ENCODE measurements around the gene UNC93B1. TPM values are rescaled to one million over a fixed set of nuclear protein-coding genes. Genes with fewer than 3 reads are reported as not detected.

UNC93B1 gene, protein sequence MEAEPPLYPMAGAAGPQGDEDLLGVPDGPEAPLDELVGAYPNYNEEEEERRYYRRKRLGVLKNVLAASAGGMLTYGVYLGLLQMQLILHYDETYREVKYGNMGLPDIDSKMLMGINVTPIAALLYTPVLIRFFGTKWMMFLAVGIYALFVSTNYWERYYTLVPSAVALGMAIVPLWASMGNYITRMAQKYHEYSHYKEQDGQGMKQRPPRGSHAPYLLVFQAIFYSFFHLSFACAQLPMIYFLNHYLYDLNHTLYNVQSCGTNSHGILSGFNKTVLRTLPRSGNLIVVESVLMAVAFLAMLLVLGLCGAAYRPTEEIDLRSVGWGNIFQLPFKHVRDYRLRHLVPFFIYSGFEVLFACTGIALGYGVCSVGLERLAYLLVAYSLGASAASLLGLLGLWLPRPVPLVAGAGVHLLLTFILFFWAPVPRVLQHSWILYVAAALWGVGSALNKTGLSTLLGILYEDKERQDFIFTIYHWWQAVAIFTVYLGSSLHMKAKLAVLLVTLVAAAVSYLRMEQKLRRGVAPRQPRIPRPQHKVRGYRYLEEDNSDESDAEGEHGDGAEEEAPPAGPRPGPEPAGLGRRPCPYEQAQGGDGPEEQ
- total RNA-seq (100 to 1,000 TPM in 1 of 5 donors, 10 to 100 TPM in 4; 33.8 to 215 (median 43.6) TPM), polyA plus RNA-seq (10 to 100 TPM; 11.6 to 33.7 (median 15.6) TPM)
- long read RNA-seq, donor 1, partial matches to known transcripts, result 0 of 3 reads
- long read RNA-seq, donor 1, other reads (novel, unspliced or antisense), result 0 of 3 reads
- long read RNA-seq, donor 2, partial matches to known transcripts, result 112 of 120 reads
- long read RNA-seq, donor 2, other reads (novel, unspliced or antisense), result 6 of 120 reads
- long read RNA-seq, donor 3, partial matches to known transcripts, result 0 of 5 reads
- long read RNA-seq, donor 3, other reads (novel, unspliced or antisense), result 0 of 5 reads
- long read RNA-seq, donor 4, result 0 reads
- long read RNA-seq, donor 5, partial matches to known transcripts, result 0 of 4 reads
- long read RNA-seq, donor 5, other reads (novel, unspliced or antisense), result 0 of 4 reads
- long read RNA-seq, donor 6, transcript UNC93B1-201 (11 exons, 2,316 nt), result major isoform, 8 of 9 reads
- long read RNA-seq, donor 6, partial matches to known transcripts, result 0 of 9 reads
- long read RNA-seq, donor 6, other reads (novel, unspliced or antisense), result 0 of 9 reads
- long read RNA-seq, donor 7, partial matches to known transcripts, result 0 of 2 reads
- long read RNA-seq, donor 7, other reads (novel, unspliced or antisense), result 0 of 2 reads
- long read RNA-seq, donor 8, partial matches to known transcripts, result 0 of 3 reads
- long read RNA-seq, donor 8, other reads (novel, unspliced or antisense), result 0 of 3 reads
- long read RNA-seq, donor 9, partial matches to known transcripts, result 0 of 4 reads
- long read RNA-seq, donor 9, other reads (novel, unspliced or antisense), result 0 of 4 reads
- long read RNA-seq, donor 10, partial matches to known transcripts, result 0 of 2 reads
- long read RNA-seq, donor 10, other reads (novel, unspliced or antisense), result 0 of 2 reads

DNA sequence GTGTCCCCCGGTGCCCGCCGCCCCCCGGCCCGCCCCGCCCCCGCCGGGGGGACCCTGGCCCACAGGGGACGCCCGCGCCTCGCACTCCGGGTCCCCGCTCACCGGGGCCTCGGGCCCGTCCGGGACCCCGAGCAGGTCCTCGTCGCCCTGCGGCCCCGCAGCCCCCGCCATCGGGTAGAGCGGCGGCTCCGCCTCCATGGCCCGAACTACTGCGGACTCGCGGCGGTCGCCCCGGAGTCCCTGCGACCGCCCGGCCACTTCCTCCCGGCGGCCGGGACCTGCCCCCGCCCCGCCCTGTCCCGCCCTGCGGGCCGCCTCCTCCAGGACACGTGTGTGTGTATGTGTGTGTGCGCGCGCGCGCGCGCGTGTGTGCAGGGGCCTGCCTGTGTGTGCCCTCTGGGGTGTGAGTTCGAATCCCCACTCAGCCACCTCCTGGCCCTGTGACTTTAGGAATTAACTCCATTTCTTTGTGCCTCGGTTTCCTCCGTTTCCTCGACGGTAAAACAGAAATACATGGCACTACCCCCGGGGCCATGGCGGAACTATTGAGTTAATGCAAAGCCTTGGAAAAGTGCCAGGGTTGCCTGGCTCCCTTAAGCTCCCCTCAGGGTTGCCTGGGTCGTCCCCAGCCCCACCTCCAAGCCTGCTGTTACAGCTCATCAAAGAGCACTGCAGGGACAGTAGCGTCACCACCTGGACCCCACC, at the start of gene UNC93B1:
Gene UNC93B1 (minus strand): TSS at position 252 of the 705 bp plus-strand sequence. CDS start 54 bp downstream, at position 198.
- Histone ChIP-seq H3K9me3 (no peaks in the 10 kb centered on the region), H3K4me3 (peak within 1 kb of the TSS; percentile 68 to 82 (median 77)), H3K27me3 (no peaks in the 10 kb centered on the region), H3K36me3 (peaks cover 0 to 3% (median 0%) of the 10 kb centered on the region in 4 donors), H3K4me1 (peaks cover 15 to 51% (median 43%) of the 10 kb centered on the region in 4 donors), H3K27ac (peak within 1 kb of the TSS; percentile 60 to 91 (median 87))
- TF ChIP-seq POLR2AphosphoS5 (IDR thresholded peaks at IDR 0.05) (peak in 2 of 3 donors; percentile 59 to 67), POLR2A (IDR thresholded peaks at IDR 0.05) (no peak)
- intact Hi-C loops (cut with DNase I; ENCODE audit: low total_unique reads), result no loop called here
- WGBS, 5 donors, result 3 to 22% (median 4%) methylated on average over 7 to 64 of the region's 64 CpGs
- peak; percentile 93 to 94 for DNase-seq

DNA sequence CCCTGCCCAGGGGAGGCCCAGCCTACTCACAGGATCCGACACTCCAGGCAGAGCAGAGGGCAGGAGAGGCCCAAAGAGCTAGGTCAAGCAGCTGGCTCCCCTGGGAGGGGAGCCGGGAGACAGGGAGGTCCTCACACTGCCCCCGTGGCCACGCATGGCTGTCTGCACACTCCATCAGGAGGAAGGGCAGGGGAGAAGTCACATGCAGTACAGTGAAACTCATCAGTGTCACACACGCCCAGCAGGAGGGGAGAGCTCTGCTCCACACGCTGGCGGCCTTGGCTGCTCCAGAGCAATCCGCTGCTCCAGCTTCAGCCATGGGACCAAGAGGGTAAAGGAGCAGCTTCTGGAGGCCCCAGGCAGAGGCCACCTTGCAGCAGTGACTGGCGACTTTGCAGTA, 49.2 kb upstream of the UNC93B1 start:
- Histone ChIP-seq H3K4me3 (no peak overlapping the region), H3K27me3 (no peaks in the 10 kb centered on the region), H3K9me3 (no peaks in the 10 kb centered on the region), H3K36me3 (peaks cover 34 to 88% (median 83%) of the 10 kb centered on the region in 4 donors), H3K4me1 (peaks cover 0 to 11% (median 5%) of the 10 kb centered on the region in 4 donors), H3K27ac (no peak overlapping the region)
- intact Hi-C loops (cut with DNase I; ENCODE audit: low total_unique reads), result no loop called here
- no peak for TF ChIP-seq POLR2A (IDR thresholded peaks at IDR 0.05)
- TF ChIP-seq POLR2AphosphoS5 (IDR thresholded peaks at IDR 0.05), result no peak
- TF ChIP-seq, protein P1, sequence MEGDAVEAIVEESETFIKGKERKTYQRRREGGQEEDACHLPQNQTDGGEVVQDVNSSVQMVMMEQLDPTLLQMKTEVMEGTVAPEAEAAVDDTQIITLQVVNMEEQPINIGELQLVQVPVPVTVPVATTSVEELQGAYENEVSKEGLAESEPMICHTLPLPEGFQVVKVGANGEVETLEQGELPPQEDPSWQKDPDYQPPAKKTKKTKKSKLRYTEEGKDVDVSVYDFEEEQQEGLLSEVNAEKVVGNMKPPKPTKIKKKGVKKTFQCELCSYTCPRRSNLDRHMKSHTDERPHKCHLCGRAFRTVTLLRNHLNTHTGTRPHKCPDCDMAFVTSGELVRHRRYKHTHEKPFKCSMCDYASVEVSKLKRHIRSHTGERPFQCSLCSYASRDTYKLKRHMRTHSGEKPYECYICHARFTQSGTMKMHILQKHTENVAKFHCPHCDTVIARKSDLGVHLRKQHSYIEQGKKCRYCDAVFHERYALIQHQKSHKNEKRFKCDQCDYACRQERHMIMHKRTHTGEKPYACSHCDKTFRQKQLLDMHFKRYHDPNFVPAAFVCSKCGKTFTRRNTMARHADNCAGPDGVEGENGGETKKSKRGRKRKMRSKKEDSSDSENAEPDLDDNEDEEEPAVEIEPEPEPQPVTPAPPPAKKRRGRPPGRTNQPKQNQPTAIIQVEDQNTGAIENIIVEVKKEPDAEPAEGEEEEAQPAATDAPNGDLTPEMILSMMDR (IDR thresholded peaks at IDR 0.05), result no peak
- no peak for TF ChIP-seq EP300 (IDR thresholded peaks at IDR 0.05)
- WGBS, 5 donors, result 61 to 82% (median 79%) methylated on average over 6 to 9 of the region's 9 CpGs
- no peak for DNase-seq

DNA sequence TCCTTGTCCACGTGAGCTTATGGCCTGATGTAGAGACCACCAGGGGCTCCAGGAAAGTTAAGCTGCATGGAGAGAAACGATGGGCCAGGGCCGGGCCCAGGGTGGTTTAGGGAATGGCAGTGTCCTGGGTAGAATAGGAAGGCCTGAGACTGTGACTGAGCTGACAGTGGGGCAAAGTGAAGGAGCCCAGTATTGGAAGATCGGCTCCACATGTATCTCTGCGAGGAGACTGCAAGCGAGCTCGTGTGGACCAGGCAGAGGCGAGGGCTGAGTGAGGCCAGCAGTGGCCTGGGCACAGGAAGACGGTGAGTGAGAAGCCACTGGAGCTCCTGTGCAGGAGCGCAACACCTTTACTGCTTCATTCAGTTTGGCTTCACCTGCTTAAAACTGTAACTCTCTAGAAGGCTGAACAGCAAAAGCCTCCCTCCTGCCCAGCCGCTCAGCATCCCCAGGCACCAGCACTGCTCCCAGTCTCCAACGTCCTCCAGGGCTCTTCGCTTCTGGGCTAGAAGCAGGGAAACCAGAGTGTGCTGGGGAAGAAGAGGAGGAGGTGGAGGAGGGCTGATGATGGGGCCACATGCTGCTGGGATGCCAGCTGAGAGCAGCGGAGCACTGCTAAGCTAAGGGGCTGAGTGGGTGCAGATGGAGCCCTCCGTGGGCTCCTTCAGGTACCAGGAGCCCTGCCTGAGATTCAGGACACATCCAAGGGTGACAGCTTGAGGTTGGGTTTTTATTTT, 48.4 kb upstream of the UNC93B1 start:
- Histone ChIP-seq H3K4me1 (peaks cover 0 to 11% (median 5%) of the 10 kb centered on the region in 4 donors), H3K36me3 (peaks cover 31 to 88% (median 83%) of the 10 kb centered on the region in 4 donors), H3K27me3 (no peaks in the 10 kb centered on the region), H3K9me3 (no peaks in the 10 kb centered on the region), H3K4me3 (no peak overlapping the region), H3K27ac (peak overlapping the region in 1 of 5 donors; percentile 17)
- 81 to 91% (median 85%) methylated on average over 15 of the region's 15 CpGs for WGBS, 5 donors
- intact Hi-C loops (cut with DNase I; ENCODE audit: low total_unique reads), result no loop called here
- DNase-seq, result no peak
- TF ChIP-seq EP300 (IDR thresholded peaks at IDR 0.05) (no peak), POLR2AphosphoS5 (IDR thresholded peaks at IDR 0.05) (no peak), POLR2A (IDR thresholded peaks at IDR 0.05) (no peak)
- TF ChIP-seq, protein P1 (IDR thresholded peaks at IDR 0.05), result no peak
